RWPE2 (cell line): ENCODE data around the gene UBN2.
"Not testable (repeated sequence)": the region's sequence is repeated elsewhere in the genome, so short reads cannot be mapped to it uniquely, and the experiment has no call there.

ENCODE experiments used
- ATAC-seq: fragments of 200-7000 bp; cut with Tn5 transposase; 3 replicates; pipeline ENCODE4 v1.9.1; 2021; ENCODE audit warnings: low read depth
- DNase-seq: peaks from one replicate; pipeline ENCODE4 v3.0.0-alpha.2; 2020; ENCODE audit warnings: low spot score
- H3K27ac ChIP-seq: fragments of 450-650 bp; 2 replicates; pipeline ENCODE4 v1.5.1; 2017; ENCODE audit warnings: mild to moderate bottlenecking; ENCODE audit not compliant: poor library complexity, severe bottlenecking
- H3K27me3 ChIP-seq: fragments of 250-450 bp; sonication (Bioruptor Pico); 2 replicates; pipeline ENCODE4 v1.5.1; 2021; ENCODE audit warnings: mild to moderate bottlenecking, moderate library complexity; ENCODE audit not compliant: insufficient read depth, poor library complexity, severe bottlenecking
- H3K36me3 ChIP-seq: fragments of 250-450 bp; sonication (Bioruptor Pico); 2 replicates; pipeline ENCODE4 v1.5.1; 2020; ENCODE audit warnings: low read depth, mild to moderate bottlenecking, moderate library complexity
- H3K4me1 ChIP-seq: fragments of 250-450 bp; sonication (Bioruptor Pico); 2 replicates; pipeline ENCODE4 v1.5.1; 2021; ENCODE audit warnings: mild to moderate bottlenecking, moderate library complexity; ENCODE audit not compliant: insufficient read depth, poor library complexity, severe bottlenecking
- H3K4me3 ChIP-seq: fragments of 250-450 bp; sonication (Bioruptor Pico); 2 replicates; pipeline ENCODE4 v1.5.1; 2021; ENCODE audit warnings: mild to moderate bottlenecking, moderate library complexity; ENCODE audit not compliant: severe bottlenecking
- H3K9me3 ChIP-seq: fragments of 250-450 bp; sonication (Bioruptor Pico); 2 replicates; pipeline ENCODE4 v1.5.1; 2021; ENCODE audit warnings: mild to moderate bottlenecking, moderate library complexity; ENCODE audit not compliant: severe bottlenecking
- CTCF ChIP-seq: fragments of 450-650 bp; IDR thresholded peaks from one replicate; pipeline ENCODE4 v1.5.1; 2017; ENCODE audit warnings: mild to moderate bottlenecking, moderate library complexity; ENCODE audit not compliant: poor library complexity, severe bottlenecking

UBN2 gene

GRCh38 chr7:139330333-139331030 lies 99.4 kb downstream of the UBN2 start:
- ATAC-seq (no peak), DNase-seq (no peak)
- Histone ChIP-seq H3K9me3 (no peaks in the 10 kb centered on the region), H3K36me3 (no peaks in the 10 kb centered on the region), H3K4me3 (no peak overlapping the region), H3K4me1 (no peaks in the 10 kb centered on the region), H3K27ac (no peak overlapping the region), H3K27me3 (no peaks in the 10 kb centered on the region)
- TF ChIP-seq CTCF, result no peak

GRCh38 chr7:139332697-139333359 lies 101.8 kb downstream of the UBN2 start:
- Histone ChIP-seq H3K4me1 (no peaks in the 10 kb centered on the region), H3K4me3 (no peak overlapping the region), H3K27ac (no peak overlapping the region), H3K27me3 (no peaks in the 10 kb centered on the region), H3K9me3 (no peaks in the 10 kb centered on the region), H3K36me3 (no peaks in the 10 kb centered on the region)
- ATAC-seq (no peak), DNase-seq (no peak)
- no peak for TF ChIP-seq CTCF

- not testable (repeated sequence) for H3K27me3 ChIP-seq, H3K9me3 ChIP-seq, H3K27ac ChIP-seq, H3K4me3 ChIP-seq, H3K36me3 ChIP-seq, H3K4me1 ChIP-seq, DNase-seq, ATAC-seq
Observed at GRCh38 chr7:139333443-139333842, 102.4 kb downstream of the UBN2 start.

- DNase-seq (no peak), ATAC-seq (no peak)
- Histone ChIP-seq H3K4me1 (no peaks in the 10 kb centered on the region), H3K4me3 (no peak overlapping the region), H3K27ac (no peak overlapping the region), H3K36me3 (no peaks in the 10 kb centered on the region), H3K9me3 (no peaks in the 10 kb centered on the region), H3K27me3 (no peaks in the 10 kb centered on the region)
- TF ChIP-seq CTCF, result no peak
Observed at GRCh38 chr7:139334399-139335150, 103.5 kb downstream of the UBN2 start.

GRCh38 chr7:139339025-139339424 lies 108.0 kb downstream of the UBN2 start:
- TF ChIP-seq CTCF, result no peak

More at GRCh38 chr7:139339025-139339424, 108.0 kb downstream of the UBN2 start:
- DNase-seq, result no peak
- Histone ChIP-seq H3K4me1 (no peaks in the 10 kb centered on the region), H3K9me3 (no peaks in the 10 kb centered on the region), H3K27ac (no peak overlapping the region), H3K27me3 (no peaks in the 10 kb centered on the region), H3K4me3 (no peak overlapping the region), H3K36me3 (no peaks in the 10 kb centered on the region)
- ATAC-seq, result no peak
